AG08396 (cell line): Measurements from ENCODE around the gene SHISA7.

Experiments used
- DNase-seq: peaks from one replicate; pipeline ENCODE4 v3.0.0; 2012; ENCODE audit warnings: low spot score, mixed read lengths

Gene SHISA7

GRCh38 chr19:55482156-55482961, 39.3 kb upstream of the SHISA7 start:
- no peak for DNase-seq

- DNase-seq = no peak
Measured at GRCh38 chr19:55481794-55482155, 38.7 kb upstream of the SHISA7 start.

- DNase-seq = no peak
Measured at GRCh38 chr19:55481148-55481793, 38.2 kb upstream of the SHISA7 start.

GRCh38 chr19:55479451-55480230, 36.5 kb upstream of the SHISA7 start:
- no peak for DNase-seq

- DNase-seq = no peak
Measured at GRCh38 chr19:55479045-55479444, 35.9 kb upstream of the SHISA7 start.

- DNase-seq = no peak
Measured at GRCh38 chr19:55478364-55478763, 35.3 kb upstream of the SHISA7 start.

GRCh38 chr19:55477905-55478304, 34.8 kb upstream of the SHISA7 start:
- DNase-seq = no peak

- peak; percentile 99 for DNase-seq
Measured at GRCh38 chr19:55476100-55476775, 33.1 kb upstream of the SHISA7 start, which contains the start of gene ZNF628. Gene ZNF628, plus strand, starts transcription at chr19:55476617. Its CDS starts 3,294 bp downstream, at chr19:55479911.

- no peak for DNase-seq
Measured at GRCh38 chr19:55474269-55475265, 31.5 kb upstream of the SHISA7 start.

GRCh38 chr19:55473225-55474012, 30.3 kb upstream of the SHISA7 start:
- no peak for DNase-seq

- peak; percentile 82 for DNase-seq
Measured at GRCh38 chr19:55472463-55472862, 29.4 kb upstream of the SHISA7 start.

- no peak for DNase-seq
Measured at GRCh38 chr19:55471266-55471665, 28.2 kb upstream of the SHISA7 start.

GRCh38 chr19:55468054-55468393, 24.9 kb upstream of the SHISA7 start:
- no peak for DNase-seq

GRCh38 chr19:55467236-55468053, 24.3 kb upstream of the SHISA7 start:
- DNase-seq = peak; percentile 89

GRCh38 chr19:55466241-55466614, 23.1 kb upstream of the SHISA7 start:
- DNase-seq = no peak

- DNase-seq = no peak
Measured at GRCh38 chr19:55465460-55466240, 22.6 kb upstream of the SHISA7 start.

- no peak for DNase-seq
Measured at GRCh38 chr19:55464662-55465054, 21.6 kb upstream of the SHISA7 start, which contains the start of gene C19orf85. Gene C19orf85, minus strand, starts transcription at chr19:55464751. Its CDS starts 197 bp downstream, at chr19:55464554.

- DNase-seq = no peak
Measured at GRCh38 chr19:55464039-55464661, 21.1 kb upstream of the SHISA7 start.
